Neutrophil (primary cell): ENCODE measurements around the gene MCTP1.
"Not testable (repeated sequence)": the region's sequence is repeated elsewhere in the genome, so short reads cannot be mapped to it uniquely, and the experiment has no call there.

Experiments used
- H3K27ac ChIP-seq: fragments of 200-600 bp; sonication (generic); 2 replicates; pipeline ENCODE4 v1.5.1; 2016; ENCODE audit warnings: mild to moderate bottlenecking, moderate library complexity
- H3K27me3 ChIP-seq: fragments of 200-600 bp; sonication (generic); 2 replicates; pipeline ENCODE4 v1.6.0; 2016; ENCODE audit warnings: mild to moderate bottlenecking
- H3K36me3 ChIP-seq: fragments of 200-600 bp; sonication (generic); 2 replicates; pipeline ENCODE4 v1.5.1; 2017
- H3K4me1 ChIP-seq, 2 experiments: fragments of 200-600 bp in 1 of 2; sonication (generic) in 1 of 2; 1 replicate in 1 of 2; 2 replicates in 1 of 2; pipeline versions ENCODE4 v1.5.1 to v1.6.1; 2013 to 2016; ENCODE audit warnings: low read depth in 1 of 2, low read length in 1 of 2, mild to moderate bottlenecking in 1 of 2, moderate library complexity in 1 of 2; ENCODE audit not compliant: control insufficient read depth in 1 of 2, insufficient read depth in 1 of 2
- H3K4me3 ChIP-seq, 2 experiments: fragments of 200-600 bp in 1 of 2; sonication (generic) in 1 of 2; 1 replicate in 1 of 2; 2 replicates in 1 of 2; pipeline ENCODE4 v1.5.1; 2013 to 2016; ENCODE audit warnings: low read depth in 1 of 2, low read length in 1 of 2, mild to moderate bottlenecking in 1 of 2, moderate library complexity in 1 of 2
- H3K9me3 ChIP-seq: fragments of 200-600 bp; sonication (generic); 2 replicates; pipeline ENCODE4 v1.5.1; 2016
- TF ChIP-seq, protein P1 (sequence below): fragments of 200-600 bp; sonication (generic); IDR thresholded peaks from 2 replicates; pipeline ENCODE4 v1.5.1; 2016; ENCODE audit warnings: antibody characterized with exemption

Gene MCTP1

DNA sequence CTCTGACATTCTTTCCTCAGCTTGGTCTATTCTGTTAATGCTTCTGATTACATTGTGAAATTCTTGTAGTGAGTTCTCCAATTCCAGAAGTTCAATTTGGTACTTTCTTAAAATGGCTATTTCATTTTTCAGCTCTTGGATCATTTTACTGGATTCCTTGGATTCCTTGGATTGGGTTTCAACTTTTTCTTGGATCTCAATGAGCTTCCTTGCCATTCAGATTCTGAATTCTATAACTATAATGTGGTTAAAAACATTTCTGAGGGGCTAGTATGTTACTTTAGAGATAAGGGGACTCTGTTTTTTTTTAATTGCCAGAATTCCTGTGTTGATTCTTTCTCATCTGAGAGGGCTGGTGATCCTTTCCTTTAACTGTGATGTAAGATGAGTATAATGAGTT, 136.4 kb downstream of the MCTP1 start:
- H3K9me3 ChIP-seq, result no peaks in the 10 kb centered on the region
- no peak overlapping the region for H3K27ac ChIP-seq
- H3K27me3 ChIP-seq, result no peaks in the 10 kb centered on the region
- no peaks in the 10 kb centered on the region for H3K36me3 ChIP-seq
- no peaks in the 10 kb centered on the region for H3K4me1 ChIP-seq
- TF ChIP-seq, protein P1, sequence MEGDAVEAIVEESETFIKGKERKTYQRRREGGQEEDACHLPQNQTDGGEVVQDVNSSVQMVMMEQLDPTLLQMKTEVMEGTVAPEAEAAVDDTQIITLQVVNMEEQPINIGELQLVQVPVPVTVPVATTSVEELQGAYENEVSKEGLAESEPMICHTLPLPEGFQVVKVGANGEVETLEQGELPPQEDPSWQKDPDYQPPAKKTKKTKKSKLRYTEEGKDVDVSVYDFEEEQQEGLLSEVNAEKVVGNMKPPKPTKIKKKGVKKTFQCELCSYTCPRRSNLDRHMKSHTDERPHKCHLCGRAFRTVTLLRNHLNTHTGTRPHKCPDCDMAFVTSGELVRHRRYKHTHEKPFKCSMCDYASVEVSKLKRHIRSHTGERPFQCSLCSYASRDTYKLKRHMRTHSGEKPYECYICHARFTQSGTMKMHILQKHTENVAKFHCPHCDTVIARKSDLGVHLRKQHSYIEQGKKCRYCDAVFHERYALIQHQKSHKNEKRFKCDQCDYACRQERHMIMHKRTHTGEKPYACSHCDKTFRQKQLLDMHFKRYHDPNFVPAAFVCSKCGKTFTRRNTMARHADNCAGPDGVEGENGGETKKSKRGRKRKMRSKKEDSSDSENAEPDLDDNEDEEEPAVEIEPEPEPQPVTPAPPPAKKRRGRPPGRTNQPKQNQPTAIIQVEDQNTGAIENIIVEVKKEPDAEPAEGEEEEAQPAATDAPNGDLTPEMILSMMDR, result no peak
- no peak overlapping the region for H3K4me3 ChIP-seq

DNA sequence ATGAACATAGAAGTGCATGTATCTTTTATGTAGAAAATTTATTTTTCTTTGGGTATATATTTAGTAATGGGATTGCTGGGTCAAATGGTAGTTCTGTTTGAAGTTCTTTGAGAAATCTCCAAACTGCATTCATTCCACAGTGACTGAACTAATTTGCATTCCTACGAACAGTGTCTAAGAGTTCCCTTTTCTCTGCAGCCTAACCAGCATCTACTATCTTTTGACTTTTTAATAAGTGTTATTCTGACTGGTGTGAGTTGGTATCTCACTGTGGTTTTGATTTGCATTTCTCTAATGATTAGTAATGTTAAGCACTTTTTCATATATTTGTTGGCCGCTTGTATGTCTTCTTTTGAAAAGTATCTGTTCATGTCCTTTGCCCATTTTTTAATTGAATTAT, 141.0 kb downstream of the MCTP1 start:
- H3K4me3 ChIP-seq, H3K27ac ChIP-seq, H3K4me1 ChIP-seq, H3K9me3 ChIP-seq, H3K36me3 ChIP-seq, H3K27me3 ChIP-seq: not testable (repeated sequence)

DNA sequence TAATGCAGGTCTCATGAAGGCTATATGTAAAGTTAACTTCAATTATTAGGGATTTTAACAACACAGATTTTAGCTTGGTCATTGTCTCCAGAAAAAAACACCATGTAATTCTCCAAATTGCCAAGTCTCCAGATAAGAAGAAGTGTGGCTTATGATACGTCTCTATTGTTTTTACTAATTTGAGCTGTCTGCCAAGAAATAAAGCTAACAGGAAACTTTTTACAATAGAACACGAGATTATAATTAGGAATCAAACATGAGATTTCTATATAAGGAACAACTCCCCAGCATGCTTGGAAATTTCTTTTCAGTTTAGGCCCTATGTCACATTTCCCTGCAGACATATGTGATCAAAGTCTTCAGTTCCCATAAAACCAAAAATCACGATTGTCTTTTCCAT, 142.7 kb downstream of the MCTP1 start:
- no peaks in the 10 kb centered on the region for H3K36me3 ChIP-seq
- no peaks in the 10 kb centered on the region for H3K9me3 ChIP-seq
- H3K27ac ChIP-seq, result no peak overlapping the region
- TF ChIP-seq, protein P1, result no peak
- no peaks in the 10 kb centered on the region for H3K4me1 ChIP-seq
- no peak overlapping the region for H3K4me3 ChIP-seq
- no peaks in the 10 kb centered on the region for H3K27me3 ChIP-seq

DNA sequence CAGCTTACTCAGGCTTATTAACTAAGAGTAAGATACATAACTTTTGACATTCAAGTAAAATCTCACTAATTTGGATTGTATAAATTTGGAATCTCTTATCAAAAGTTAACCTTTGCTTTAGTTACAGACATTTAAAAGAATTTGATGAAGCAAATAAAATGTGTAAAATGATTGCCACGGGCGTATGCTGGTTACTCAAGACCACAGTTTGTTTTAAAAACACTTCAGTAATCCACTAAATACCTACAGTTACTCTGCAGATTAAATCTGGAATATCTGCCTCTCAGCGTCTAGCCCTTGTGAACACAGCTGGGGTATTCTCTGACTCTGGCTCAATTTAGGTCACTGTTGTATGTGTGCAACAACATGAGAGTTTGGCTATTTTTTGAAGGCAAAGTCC, 143.8 kb downstream of the MCTP1 start:
- no peak overlapping the region for H3K27ac ChIP-seq
- H3K27me3 ChIP-seq, result no peaks in the 10 kb centered on the region
- H3K4me1 ChIP-seq, result no peaks in the 10 kb centered on the region
- H3K9me3 ChIP-seq, result no peaks in the 10 kb centered on the region
- H3K4me3 ChIP-seq, result no peak overlapping the region
- H3K36me3 ChIP-seq, result no peaks in the 10 kb centered on the region
- TF ChIP-seq, protein P1, result no peak

DNA sequence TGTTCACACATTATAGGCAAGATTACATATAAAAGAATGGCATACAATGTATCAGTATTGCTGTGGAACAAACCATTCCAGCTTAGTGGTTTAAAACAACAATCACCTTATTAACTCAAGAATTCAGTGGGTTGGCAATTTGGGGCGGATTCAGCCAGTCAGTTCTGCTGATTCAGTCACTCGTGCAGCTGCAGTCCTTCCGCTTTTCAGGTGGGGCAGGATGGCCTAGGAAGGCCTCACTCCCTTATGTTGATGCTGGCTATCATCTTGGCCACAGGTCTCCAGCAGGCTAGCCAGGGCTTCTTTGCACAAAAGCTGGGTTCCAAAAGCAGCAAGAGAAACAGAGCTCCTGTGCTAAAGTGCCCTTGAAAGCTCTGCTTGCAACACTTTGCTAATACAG, 150.6 kb downstream of the MCTP1 start:
- Histone ChIP-seq H3K27ac (no peak overlapping the region), H3K4me3 (no peak overlapping the region), H3K36me3 (no peaks in the 10 kb centered on the region), H3K27me3 (no peaks in the 10 kb centered on the region), H3K4me1 (no peaks in the 10 kb centered on the region), H3K9me3 (no peaks in the 10 kb centered on the region)
- TF ChIP-seq, protein P1, result no peak

DNA sequence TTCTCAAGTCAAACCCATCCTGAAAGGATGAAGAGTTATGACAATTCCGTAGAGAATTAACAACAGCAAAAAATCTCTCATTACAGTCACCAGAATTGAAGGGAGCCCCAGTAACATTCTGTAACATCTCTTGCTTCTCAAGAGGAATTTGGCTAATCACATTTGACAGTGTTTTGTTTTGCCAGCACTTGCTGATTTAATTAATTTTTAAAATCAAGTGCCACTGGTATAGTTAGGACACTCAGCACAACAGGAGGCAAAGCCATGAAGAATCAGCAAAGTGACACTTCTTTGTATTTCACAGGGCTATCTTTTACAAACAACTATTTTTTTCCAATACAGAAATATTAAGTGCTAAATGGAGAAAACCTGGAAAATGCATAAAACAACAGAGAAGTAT, 152.8 kb downstream of the MCTP1 start:
- no peaks in the 10 kb centered on the region for H3K4me1 ChIP-seq
- TF ChIP-seq, protein P1, result no peak
- no peaks in the 10 kb centered on the region for H3K9me3 ChIP-seq
- no peak overlapping the region for H3K27ac ChIP-seq
- no peak overlapping the region for H3K4me3 ChIP-seq
- no peaks in the 10 kb centered on the region for H3K27me3 ChIP-seq
- H3K36me3 ChIP-seq, result no peaks in the 10 kb centered on the region
